ENCODE measurements around the gene PLSCR2. TPM values are rescaled to one million over a fixed set of nuclear protein-coding genes. Genes with fewer than 3 reads are reported as not detected.
"Not testable (repeated sequence)": the region's sequence is repeated elsewhere in the genome, so short reads cannot be mapped to it uniquely, and the experiment has no call there.

PLSCR2 gene
- total RNA-seq, 1 donor from 2014 or later, result not detected

GRCh38 chr3:146449076-146449475, 20.3 kb downstream of the PLSCR2 start:
- H3K9me3 Mint-ChIP-seq (ENCODE audit: unreplicated experiment), result peaks cover 16% of the 10 kb centered on the region
- H3K27ac Mint-ChIP-seq (ENCODE audit: unreplicated experiment), result no peak overlapping the region
- peaks cover 7% of the 10 kb centered on the region for H3K27me3 Mint-ChIP-seq (ENCODE audit: unreplicated experiment)
- no peaks in the 10 kb centered on the region for H3K36me3 Mint-ChIP-seq (ENCODE audit: unreplicated experiment)
- DNase-seq (ENCODE audit: extremely low spot score, unreplicated experiment), result no peak
- no peak overlapping the region for H3K4me3 Mint-ChIP-seq (ENCODE audit: unreplicated experiment)
- TF ChIP-seq CTCF (IDR thresholded peaks at IDR 0.05), result no peak
- H3K4me1 Mint-ChIP-seq (ENCODE audit: unreplicated experiment), result peaks cover 3% of the 10 kb centered on the region

- Mint-ChIP-seq H3K27ac (ENCODE audit: unreplicated experiment) (no peak overlapping the region), H3K27me3 (ENCODE audit: unreplicated experiment) (peaks cover 22% of the 10 kb centered on the region), H3K4me3 (ENCODE audit: unreplicated experiment) (no peak overlapping the region), H3K36me3 (ENCODE audit: unreplicated experiment) (no peaks in the 10 kb centered on the region), H3K4me1 (ENCODE audit: unreplicated experiment) (peaks cover 3% of the 10 kb centered on the region), H3K9me3 (ENCODE audit: unreplicated experiment) (peaks cover 16% of the 10 kb centered on the region)
- TF ChIP-seq CTCF (IDR thresholded peaks at IDR 0.05), result no peak
- DNase-seq (ENCODE audit: extremely low spot score, unreplicated experiment), result no peak
Observed at GRCh38 chr3:146446026-146446425, 23.3 kb downstream of the PLSCR2 start.

- H3K27me3 Mint-ChIP-seq (ENCODE audit: unreplicated experiment), result peaks cover 27% of the 10 kb centered on the region
- not testable (repeated sequence) for DNase-seq (ENCODE audit: extremely low spot score, unreplicated experiment); H3K9me3 Mint-ChIP-seq (ENCODE audit: unreplicated experiment); H3K36me3 Mint-ChIP-seq (ENCODE audit: unreplicated experiment); H3K4me3 Mint-ChIP-seq (ENCODE audit: unreplicated experiment); H3K4me1 Mint-ChIP-seq (ENCODE audit: unreplicated experiment); H3K27ac Mint-ChIP-seq (ENCODE audit: unreplicated experiment)
Observed at GRCh38 chr3:146440310-146440709, 29.1 kb downstream of the PLSCR2 start.

- Mint-ChIP-seq H3K27me3 (ENCODE audit: unreplicated experiment) (no peaks in the 10 kb centered on the region), H3K27ac (ENCODE audit: unreplicated experiment) (no peak overlapping the region), H3K9me3 (ENCODE audit: unreplicated experiment) (peaks cover 6% of the 10 kb centered on the region), H3K4me1 (ENCODE audit: unreplicated experiment) (no peaks in the 10 kb centered on the region), H3K36me3 (ENCODE audit: unreplicated experiment) (no peaks in the 10 kb centered on the region), H3K4me3 (ENCODE audit: unreplicated experiment) (no peak overlapping the region)
- TF ChIP-seq CTCF (IDR thresholded peaks at IDR 0.05), result no peak
- no peak for DNase-seq (ENCODE audit: extremely low spot score, unreplicated experiment)
Observed at GRCh38 chr3:146432066-146432465, 37.3 kb downstream of the PLSCR2 start.

GRCh38 chr3:146431240-146431639, 38.1 kb downstream of the PLSCR2 start:
- no peak for TF ChIP-seq CTCF (IDR thresholded peaks at IDR 0.05)
- H3K4me3 Mint-ChIP-seq (ENCODE audit: unreplicated experiment), result no peak overlapping the region
- no peak overlapping the region for H3K27ac Mint-ChIP-seq (ENCODE audit: unreplicated experiment)
- H3K36me3 Mint-ChIP-seq (ENCODE audit: unreplicated experiment), result no peaks in the 10 kb centered on the region
- H3K4me1 Mint-ChIP-seq (ENCODE audit: unreplicated experiment), result no peaks in the 10 kb centered on the region
- peaks cover 1% of the 10 kb centered on the region for H3K27me3 Mint-ChIP-seq (ENCODE audit: unreplicated experiment)
- no peak for DNase-seq (ENCODE audit: extremely low spot score, unreplicated experiment)
- H3K9me3 Mint-ChIP-seq (ENCODE audit: unreplicated experiment), result peaks cover 6% of the 10 kb centered on the region

- Mint-ChIP-seq H3K4me1 (ENCODE audit: unreplicated experiment) (peaks cover 9% of the 10 kb centered on the region), H3K27ac (ENCODE audit: unreplicated experiment) (no peak overlapping the region), H3K27me3 (ENCODE audit: unreplicated experiment) (peaks cover 3% of the 10 kb centered on the region), H3K36me3 (ENCODE audit: unreplicated experiment) (no peaks in the 10 kb centered on the region), H3K4me3 (ENCODE audit: unreplicated experiment) (no peak overlapping the region), H3K9me3 (ENCODE audit: unreplicated experiment) (peaks cover 6% of the 10 kb centered on the region)
- TF ChIP-seq CTCF (IDR thresholded peaks at IDR 0.05), result no peak
- DNase-seq (ENCODE audit: extremely low spot score, unreplicated experiment), result no peak
Observed at GRCh38 chr3:146425341-146425740, 44.0 kb downstream of the PLSCR2 start.

Data from osteocyte (in vitro differentiated cells).